Liver (tissue), 9 donors: Measurements from ENCODE around the gene ADAP1. TPM values are rescaled to one million over a fixed set of nuclear protein-coding genes. Genes with fewer than 3 reads are reported as not detected.

Source experiments
- DNase-seq: peaks from one replicate; pipeline ENCODE4 v3.0.0-alpha.2; 2017; ENCODE audit warnings: low spot score
- H3K27ac ChIP-seq, 2 donors: one replicate each; pipeline ENCODE4 v1.7.0; 2013; ENCODE audit warnings: inconsistent platforms in 2 of 2, low read length in 2 of 2, control low read depth in 1 of 2, low read depth in 1 of 2, mild to moderate bottlenecking in 1 of 2
- H3K27me3 ChIP-seq, 4 donors: one replicate each; pipeline versions ENCODE4 v1.6.1 to v1.7.0; 2013; ENCODE audit warnings: low read length in 3 of 4, inconsistent platforms in 1 of 4, mild to moderate bottlenecking in 1 of 4, moderate library complexity in 1 of 4; ENCODE audit not compliant: control insufficient read depth in 4 of 4, insufficient read depth in 4 of 4
- H3K36me3 ChIP-seq, 4 donors: one replicate each; pipeline versions ENCODE4 v1.6.1 to v1.7.0; 2013; ENCODE audit warnings: low read length in 3 of 4, mild to moderate bottlenecking in 3 of 4, low read depth in 1 of 4, moderate library complexity in 1 of 4; ENCODE audit not compliant: control insufficient read depth in 4 of 4, insufficient read depth in 3 of 4
- H3K4me1 ChIP-seq, 4 donors: one replicate each; pipeline versions ENCODE4 v1.6.1 to v1.7.0; 2013; ENCODE audit warnings: low read length in 3 of 4, mild to moderate bottlenecking in 3 of 4, moderate library complexity in 1 of 4; ENCODE audit not compliant: control insufficient read depth in 4 of 4, insufficient read depth in 4 of 4
- H3K4me3 ChIP-seq, 3 donors: one replicate each; pipeline versions ENCODE4 v1.6.1 to v1.7.0; 2013; ENCODE audit warnings: low read length in 3 of 3, control low read depth in 1 of 3, low read depth in 1 of 3, mild to moderate bottlenecking in 1 of 3
- H3K9ac ChIP-seq, 2 donors: one replicate each; pipeline ENCODE4 v1.7.0; 2013; ENCODE audit warnings: low read length in 2 of 2, mild to moderate bottlenecking in 2 of 2, moderate library complexity in 2 of 2, control low read depth in 1 of 2, low read depth in 1 of 2
- H3K9me3 ChIP-seq, 4 donors: one replicate each; pipeline versions ENCODE4 v1.6.1 to v1.7.0; 2013; ENCODE audit warnings: low read length in 3 of 4; ENCODE audit not compliant: control insufficient read depth in 4 of 4
- ATF3 ChIP-seq: IDR thresholded peaks from 2 replicates; pipeline ENCODE4 v1.6.1; 2016; ENCODE audit warnings: antibody characterized with exemption
- CTCF ChIP-seq: fragments of 150-350 bp; IDR thresholded peaks from 2 replicates; pipeline ENCODE4 v1.5.1; 2017; ENCODE audit warnings: improper control_type of control experiment, low read depth, low read length; ENCODE audit not compliant: missing input control
- EGR1 ChIP-seq, 2 donors: IDR thresholded peaks; 2 replicates each; pipeline ENCODE4 v1.6.1; 2016 to 2018; ENCODE audit warnings: antibody characterized with exemption in 2 of 2, low read depth in 2 of 2
- FOXA2 ChIP-seq: IDR thresholded peaks from 2 replicates; pipeline ENCODE4 v1.6.1; 2016; ENCODE audit warnings: antibody characterized with exemption
- GABPA ChIP-seq, 2 donors: IDR thresholded peaks in 1 of 2; conservative IDR thresholded peaks in 1 of 2; 2 replicates each; pipeline ENCODE4 v1.6.1; 2016; ENCODE audit warnings: antibody characterized with exemption in 2 of 2, mild to moderate bottlenecking in 1 of 2, moderate library complexity in 1 of 2
- HNF4A ChIP-seq, 2 donors: conservative IDR thresholded peaks; 2 replicates each; pipeline ENCODE4 v1.6.1; 2016; ENCODE audit warnings: antibody characterized with exemption in 2 of 2, mild to moderate bottlenecking in 2 of 2
- HNF4G ChIP-seq: IDR thresholded peaks from 2 replicates; pipeline ENCODE4 v1.6.1; 2016; ENCODE audit warnings: antibody characterized with exemption
- JUND ChIP-seq, 2 donors: IDR thresholded peaks; 2 replicates each; pipeline ENCODE4 v1.6.1; 2016; ENCODE audit warnings: antibody characterized with exemption in 2 of 2
- MAX ChIP-seq: IDR thresholded peaks from 2 replicates; pipeline ENCODE4 v1.6.1; 2016; ENCODE audit warnings: antibody characterized with exemption
- NR2F2 ChIP-seq: IDR thresholded peaks from 2 replicates; pipeline ENCODE4 v1.6.1; 2016; ENCODE audit warnings: antibody characterized with exemption
- RXRA ChIP-seq, 2 donors: IDR thresholded peaks; 2 replicates each; pipeline ENCODE4 v1.6.1; 2017 to 2018; ENCODE audit warnings: antibody characterized with exemption in 2 of 2, mild to moderate bottlenecking in 1 of 2
- SP1 ChIP-seq: IDR thresholded peaks from 2 replicates; pipeline ENCODE4 v1.6.1; 2018; ENCODE audit warnings: antibody characterized with exemption, mild to moderate bottlenecking
- TAF1 ChIP-seq: conservative IDR thresholded peaks from 2 replicates; pipeline ENCODE4 v1.6.1; 2016; ENCODE audit warnings: antibody characterized with exemption, mild to moderate bottlenecking
- WGBS: extraction: QIAGEN DNeasy Blood & Tissue Kit; methylation state at CpG from one replicate; pipeline ENCODE4 v1.1.7; 2013; 5-methylcytosine and 5-hydroxymethylcytosine counted together
- polyA plus RNA-seq, 2 donors: library from polyadenylated mRNA; stranded (reverse) in 1 of 2; unstranded in 1 of 2; fragments of 200-250 nt in 1 of 2; fragments of >200 nt in 1 of 2; fragmentation: Nextera tagmentation in 1 of 2; extraction: Ambion mirVana in 1 of 2; gene quantifications; one replicate each; pipeline versions ENCODE4 v1.2.1 to v1.2.3, GENCODE V29; 2013 to 2015
- total RNA-seq, 2 donors: library from RNA; depleted of rRNA; stranded (reverse); fragments of >200 nt; gene quantifications; one replicate each; pipeline ENCODE4 v1.2.3, GENCODE V29; 2014
- donor health status: healthy.
- donor health status: healthy.
- donor health status: healthy.
- donor health status: healthy.
- donor health status: healthy.

ADAP1 gene
- total and polyA plus RNA-seq, 4 donors, result 0.46 to 3.7 (median 2.7) TPM

GRCh38 chr7:890868-891267, 63.6 kb downstream of the ADAP1 start:
- TF ChIP-seq FOXA2, result no peak
- no peak for TF ChIP-seq ATF3
- TF ChIP-seq HNF4G, result no peak
- TF ChIP-seq HNF4A (conservative IDR thresholded peaks at IDR 0.05), result no peak
- no peaks in the 10 kb centered on the region for H3K9me3 ChIP-seq
- no peak overlapping the region for H3K4me3 ChIP-seq
- H3K9ac ChIP-seq, result no peak overlapping the region
- peaks cover 17 to 51% (median 33%) of the 10 kb centered on the region in 4 donors for H3K36me3 ChIP-seq
- H3K27me3 ChIP-seq, result no peaks in the 10 kb centered on the region
- no peak overlapping the region for H3K27ac ChIP-seq
- DNase-seq, result no peak
- WGBS, result 97% methylated on average over 15 of the region's 15 CpGs
- H3K4me1 ChIP-seq, result peaks cover 15 to 33% (median 25%) of the 10 kb centered on the region in 4 donors

GRCh38 chr7:889391-889790, 65.1 kb downstream of the ADAP1 start:
- Histone ChIP-seq H3K4me3 (no peak overlapping the region), H3K27me3 (no peaks in the 10 kb centered on the region), H3K9me3 (no peaks in the 10 kb centered on the region), H3K9ac (no peak overlapping the region), H3K4me1 (peaks cover 22 to 48% (median 39%) of the 10 kb centered on the region in 4 donors), H3K36me3 (peaks cover 17 to 37% (median 25%) of the 10 kb centered on the region in 4 donors), H3K27ac (peak overlapping the region; percentile 84 to 88)
- DNase-seq, result no peak
- WGBS, result 99% methylated on average over 18 of the region's 18 CpGs
- TF ChIP-seq MAX, result no peak

- Histone ChIP-seq H3K9me3 (no peaks in the 10 kb centered on the region), H3K9ac (no peak overlapping the region), H3K4me1 (peaks cover 25 to 52% (median 42%) of the 10 kb centered on the region in 4 donors), H3K36me3 (peaks cover 14 to 33% (median 25%) of the 10 kb centered on the region in 4 donors), H3K27ac (peak overlapping the region; percentile 84 to 88), H3K4me3 (no peak overlapping the region), H3K27me3 (no peaks in the 10 kb centered on the region)
- no peak for DNase-seq
- WGBS, result 92% methylated on average over 15 of the region's 15 CpGs
- no peak for TF ChIP-seq CTCF
- no peak for TF ChIP-seq JUND (IDR thresholded peaks at IDR 0.05)
- TF ChIP-seq FOXA2, result no peak
- TF ChIP-seq MAX, result no peak
Observed at GRCh38 chr7:889025-889390, 65.5 kb downstream of the ADAP1 start.

- Histone ChIP-seq H3K9ac (no peak overlapping the region), H3K4me3 (no peak overlapping the region), H3K27ac (peak overlapping the region; percentile 84 to 88), H3K36me3 (peaks cover 13 to 27% (median 22%) of the 10 kb centered on the region in 4 donors), H3K9me3 (no peaks in the 10 kb centered on the region), H3K27me3 (no peaks in the 10 kb centered on the region), H3K4me1 (peaks cover 31 to 58% (median 49%) of the 10 kb centered on the region in 4 donors)
- DNase-seq, result no peak
- 59% methylated on average over 43 of the region's 43 CpGs for WGBS
- TF ChIP-seq TAF1 (no peak), EGR1 (IDR thresholded peaks at IDR 0.05; ENCODE audit: low read depth in 2 of 2) (peak in 1 of 2 donors; percentile 66), FOXA2 (peak; percentile 55), NR2F2 (no peak), RXRA (IDR thresholded peaks at IDR 0.05) (peak; percentile 51 to 89), HNF4A (conservative IDR thresholded peaks at IDR 0.05) (peak; percentile 50 to 84), GABPA (IDR thresholded peaks at IDR 0.05 in 1 of 2, conservative IDR thresholded peaks at IDR 0.05 in 1 of 2) (peak in 1 of 2 donors; percentile 19), MAX (no peak), SP1 (peak; percentile 43)
Observed at GRCh38 chr7:888081-889024, 66.1 kb downstream of the ADAP1 start.
